BE2C (cell line): Measurements from ENCODE around the gene ARHGAP24.

Experiments used
- DNase-seq: peaks from one replicate; pipeline ENCODE4 v3.0.0-alpha.2; 2020
- H3K27me3 ChIP-seq: fragments of 250-450 bp; sonication (Bioruptor Pico); 2 replicates; pipeline ENCODE4 v1.5.1; 2020; ENCODE audit warnings: mild to moderate bottlenecking
- H3K36me3 ChIP-seq: fragments of 250-450 bp; sonication (Bioruptor Pico); 2 replicates; pipeline ENCODE4 v1.5.1; 2020; ENCODE audit warnings: mild to moderate bottlenecking
- H3K4me1 ChIP-seq: fragments of 250-450 bp; sonication (Bioruptor Pico); 2 replicates; pipeline ENCODE4 v1.5.1; 2020
- H3K4me3 ChIP-seq: 2 replicates; pipeline ENCODE4 v1.5.1; 2011; ENCODE audit warnings: low read depth, low read length
- H3K9me3 ChIP-seq: fragments of 250-450 bp; sonication (Bioruptor Pico); 2 replicates; pipeline ENCODE4 v1.5.1; 2020
- CTCF ChIP-seq: IDR thresholded peaks from 2 replicates; pipeline ENCODE4 v1.5.1; 2012; ENCODE audit warnings: mild to moderate bottlenecking, low read depth, low read length

ARHGAP24 gene

GRCh38 chr4:85760511-85760910 is 285.6 kb downstream of the ARHGAP24 start:
- H3K9me3 ChIP-seq, result no peaks in the 10 kb centered on the region
- H3K4me1 ChIP-seq, result no peaks in the 10 kb centered on the region; the same call in 1 of the 2 replicates
- no peak for DNase-seq
- H3K36me3 ChIP-seq, result no peaks in the 10 kb centered on the region
- no peaks in the 10 kb centered on the region for H3K27me3 ChIP-seq
- TF ChIP-seq CTCF, result no peak
- H3K4me3 ChIP-seq, result no peak overlapping the region

- no peaks in the 10 kb centered on the region for H3K9me3 ChIP-seq
- TF ChIP-seq CTCF, result no peak
- no peaks in the 10 kb centered on the region for H3K36me3 ChIP-seq
- DNase-seq, result no peak
- no peaks in the 10 kb centered on the region for H3K27me3 ChIP-seq
- H3K4me1 ChIP-seq, result no peaks in the 10 kb centered on the region; the same call in 1 of the 2 replicates
- no peak overlapping the region for H3K4me3 ChIP-seq
Observed at GRCh38 chr4:85761803-85762528, 287.0 kb downstream of the ARHGAP24 start.

GRCh38 chr4:85762529-85762871 is 287.6 kb downstream of the ARHGAP24 start:
- no peaks in the 10 kb centered on the region for H3K9me3 ChIP-seq
- H3K4me3 ChIP-seq, result no peak overlapping the region
- H3K4me1 ChIP-seq, result no peaks in the 10 kb centered on the region; the same call in 1 of the 2 replicates
- H3K36me3 ChIP-seq, result no peaks in the 10 kb centered on the region
- DNase-seq, result no peak
- H3K27me3 ChIP-seq, result no peaks in the 10 kb centered on the region
- no peak for TF ChIP-seq CTCF

- Histone ChIP-seq H3K27me3 (no peaks in the 10 kb centered on the region), H3K4me1 (no peaks in the 10 kb centered on the region; the same call in 1 of the 2 replicates), H3K4me3 (no peak overlapping the region), H3K36me3 (no peaks in the 10 kb centered on the region), H3K9me3 (no peaks in the 10 kb centered on the region)
- DNase-seq, result no peak
- TF ChIP-seq CTCF, result no peak
Observed at GRCh38 chr4:85763202-85763601, 288.3 kb downstream of the ARHGAP24 start.

- DNase-seq, result no peak
- no peaks in the 10 kb centered on the region for H3K27me3 ChIP-seq
- H3K36me3 ChIP-seq, result no peaks in the 10 kb centered on the region
- no peaks in the 10 kb centered on the region for H3K9me3 ChIP-seq
- no peak for TF ChIP-seq CTCF
- H3K4me3 ChIP-seq, result no peak overlapping the region
- H3K4me1 ChIP-seq, result peaks cover 7% of the 10 kb centered on the region
Observed at GRCh38 chr4:85767649-85768048, 292.7 kb downstream of the ARHGAP24 start.

- TF ChIP-seq CTCF, result no peak
- Histone ChIP-seq H3K4me1 (peaks cover 17% of the 10 kb centered on the region), H3K9me3 (no peaks in the 10 kb centered on the region), H3K27me3 (no peaks in the 10 kb centered on the region), H3K36me3 (no peaks in the 10 kb centered on the region), H3K4me3 (no peak overlapping the region)
- no peak for DNase-seq
Observed at GRCh38 chr4:85769009-85769408, 294.1 kb downstream of the ARHGAP24 start.
